Nephron (organoid): Measurements from ENCODE around the gene TCN2.
"Not testable (repeated sequence)": the region's sequence is repeated elsewhere in the genome, so short reads cannot be mapped to it uniquely, and the experiment has no call there.

Experiments
- H3K27ac Mint-ChIP-seq, 3 experiments: 2 replicates each; pipeline ENCODE4 v1.8.0; 2020; ENCODE audit warnings: mixed read lengths in 3 of 3, mild to moderate bottlenecking in 2 of 3, moderate library complexity in 1 of 3
- H3K27me3 Mint-ChIP-seq: 2 replicates; pipeline ENCODE4 v1.8.0; 2021; ENCODE audit warnings: low read depth, mild to moderate bottlenecking, moderate library complexity, mixed read lengths
- H3K36me3 Mint-ChIP-seq: 2 replicates; pipeline ENCODE4 v1.8.0; 2020; ENCODE audit warnings: low read depth, mixed read lengths
- H3K4me1 Mint-ChIP-seq: 2 replicates; pipeline ENCODE4 v1.8.0; 2020; ENCODE audit warnings: mixed read lengths
- H3K4me3 Mint-ChIP-seq, 3 experiments: 2 replicates each; pipeline ENCODE4 v1.8.0; 2020; ENCODE audit warnings: mild to moderate bottlenecking in 3 of 3, mixed read lengths in 3 of 3, moderate library complexity in 2 of 3
- H3K9me3 Mint-ChIP-seq: 2 replicates; pipeline ENCODE4 v1.8.0; 2020; ENCODE audit warnings: mixed read lengths
- TF ChIP-seq, protein P1 (sequence below), 3 experiments: fragments of 200-600 bp; sonication (generic); IDR thresholded peaks; one replicate each; pipeline ENCODE4 v1.5.0; 2021; ENCODE audit warnings: antibody characterized with exemption in 3 of 3; ENCODE audit not compliant: unreplicated experiment in 3 of 3

The TCN2 gene

DNA sequence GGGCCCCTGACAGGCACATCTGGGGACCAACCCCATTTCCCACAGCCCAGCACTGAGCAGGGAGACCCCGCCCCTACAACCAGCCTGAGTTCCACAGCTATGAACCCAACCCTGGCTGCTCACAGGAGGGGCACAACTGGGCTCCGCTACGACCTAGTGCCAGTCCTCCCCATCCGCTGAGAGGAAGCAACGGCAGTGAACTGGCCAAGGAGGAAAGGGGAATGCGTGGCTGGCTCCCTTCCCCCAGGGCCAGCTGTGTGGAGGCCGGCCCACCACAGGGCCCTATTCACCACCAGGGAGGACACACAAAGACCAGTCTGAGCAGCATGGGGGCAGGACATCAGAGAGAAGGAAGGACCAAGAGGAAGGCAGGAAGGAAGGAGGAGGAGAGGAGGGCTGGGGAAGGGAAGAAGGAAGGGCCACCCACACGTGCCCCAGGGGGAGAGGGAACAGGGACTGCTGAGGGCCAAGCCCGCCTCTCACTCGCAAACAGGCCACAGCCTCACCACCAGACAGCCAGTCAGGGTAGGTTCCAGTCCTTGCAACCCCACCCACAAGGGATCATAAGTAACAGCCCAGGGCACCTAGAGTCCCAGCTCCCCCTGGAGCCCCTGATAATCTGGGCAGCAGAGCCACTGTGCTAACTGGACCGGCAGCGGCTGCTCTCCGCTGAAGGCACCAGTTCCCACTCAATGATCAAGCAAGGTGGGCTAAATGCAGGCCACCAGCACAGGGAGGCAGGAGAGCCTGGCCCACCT lies 24.0 kb upstream of the TCN2 start:
- Mint-ChIP-seq H3K4me3 (no peak overlapping the region), H3K27me3 (no peaks in the 10 kb centered on the region), H3K4me1 (no peaks in the 10 kb centered on the region), H3K36me3 (peaks cover 45% of the 10 kb centered on the region), H3K27ac (no peak overlapping the region), H3K9me3 (no peaks in the 10 kb centered on the region)
- TF ChIP-seq, protein P1, sequence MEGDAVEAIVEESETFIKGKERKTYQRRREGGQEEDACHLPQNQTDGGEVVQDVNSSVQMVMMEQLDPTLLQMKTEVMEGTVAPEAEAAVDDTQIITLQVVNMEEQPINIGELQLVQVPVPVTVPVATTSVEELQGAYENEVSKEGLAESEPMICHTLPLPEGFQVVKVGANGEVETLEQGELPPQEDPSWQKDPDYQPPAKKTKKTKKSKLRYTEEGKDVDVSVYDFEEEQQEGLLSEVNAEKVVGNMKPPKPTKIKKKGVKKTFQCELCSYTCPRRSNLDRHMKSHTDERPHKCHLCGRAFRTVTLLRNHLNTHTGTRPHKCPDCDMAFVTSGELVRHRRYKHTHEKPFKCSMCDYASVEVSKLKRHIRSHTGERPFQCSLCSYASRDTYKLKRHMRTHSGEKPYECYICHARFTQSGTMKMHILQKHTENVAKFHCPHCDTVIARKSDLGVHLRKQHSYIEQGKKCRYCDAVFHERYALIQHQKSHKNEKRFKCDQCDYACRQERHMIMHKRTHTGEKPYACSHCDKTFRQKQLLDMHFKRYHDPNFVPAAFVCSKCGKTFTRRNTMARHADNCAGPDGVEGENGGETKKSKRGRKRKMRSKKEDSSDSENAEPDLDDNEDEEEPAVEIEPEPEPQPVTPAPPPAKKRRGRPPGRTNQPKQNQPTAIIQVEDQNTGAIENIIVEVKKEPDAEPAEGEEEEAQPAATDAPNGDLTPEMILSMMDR (IDR thresholded peaks at IDR 0.05; ENCODE audit: unreplicated experiment in 3 of 3): no peak

DNA sequence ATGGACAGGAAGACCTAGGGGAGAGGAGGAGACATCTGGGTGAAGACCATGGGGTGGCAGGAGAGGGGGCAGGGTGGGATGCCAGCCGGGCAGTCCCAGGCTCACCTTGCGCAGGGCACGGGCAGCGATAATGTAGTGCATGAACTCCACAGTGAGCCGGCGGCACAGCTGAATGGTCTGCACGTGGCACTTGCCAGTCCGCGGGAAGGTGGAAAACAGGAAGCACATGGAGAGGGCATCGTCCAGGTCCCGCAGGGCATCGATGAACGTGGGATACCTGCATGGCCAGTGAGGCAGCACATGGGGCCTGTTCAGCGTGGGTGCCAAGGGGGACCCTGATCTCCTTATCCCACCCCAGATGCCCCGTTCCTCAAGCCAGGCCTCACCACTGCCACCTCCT lies 22.5 kb upstream of the TCN2 start:
- Mint-ChIP-seq H3K27me3 (no peaks in the 10 kb centered on the region), H3K9me3 (no peaks in the 10 kb centered on the region), H3K4me1 (no peaks in the 10 kb centered on the region), H3K36me3 (peaks cover 40% of the 10 kb centered on the region), H3K4me3 (no peak overlapping the region), H3K27ac (no peak overlapping the region)
- TF ChIP-seq, protein P1 (IDR thresholded peaks at IDR 0.05; ENCODE audit: unreplicated experiment in 3 of 3): no peak

DNA sequence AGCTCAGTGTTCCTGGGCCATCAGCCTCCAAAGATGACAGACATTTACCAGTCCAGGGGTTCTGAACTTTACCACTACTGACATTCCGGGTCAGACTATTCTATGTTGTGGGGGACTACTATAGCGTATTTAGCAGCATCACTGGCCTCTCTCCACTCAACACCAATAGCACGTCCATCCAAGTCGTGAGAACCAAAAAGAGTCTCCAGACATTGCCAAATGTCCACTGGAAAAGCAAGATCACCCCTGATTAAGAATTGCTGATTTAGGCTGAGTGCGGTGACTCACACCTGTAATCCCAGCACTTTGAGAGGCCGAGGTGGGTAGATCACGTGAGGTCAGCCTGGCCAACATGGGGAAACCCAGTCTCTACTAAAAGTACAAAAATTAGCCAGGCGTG lies 20.6 kb upstream of the TCN2 start:
- no peak overlapping the region for H3K4me3 Mint-ChIP-seq
- no peaks in the 10 kb centered on the region for H3K27me3 Mint-ChIP-seq
- H3K36me3 Mint-ChIP-seq: peaks cover 32% of the 10 kb centered on the region
- no peak overlapping the region for H3K27ac Mint-ChIP-seq
- peaks cover 6% of the 10 kb centered on the region for H3K4me1 Mint-ChIP-seq
- H3K9me3 Mint-ChIP-seq: no peaks in the 10 kb centered on the region
- TF ChIP-seq, protein P1 (IDR thresholded peaks at IDR 0.05; ENCODE audit: unreplicated experiment in 3 of 3): no peak

DNA sequence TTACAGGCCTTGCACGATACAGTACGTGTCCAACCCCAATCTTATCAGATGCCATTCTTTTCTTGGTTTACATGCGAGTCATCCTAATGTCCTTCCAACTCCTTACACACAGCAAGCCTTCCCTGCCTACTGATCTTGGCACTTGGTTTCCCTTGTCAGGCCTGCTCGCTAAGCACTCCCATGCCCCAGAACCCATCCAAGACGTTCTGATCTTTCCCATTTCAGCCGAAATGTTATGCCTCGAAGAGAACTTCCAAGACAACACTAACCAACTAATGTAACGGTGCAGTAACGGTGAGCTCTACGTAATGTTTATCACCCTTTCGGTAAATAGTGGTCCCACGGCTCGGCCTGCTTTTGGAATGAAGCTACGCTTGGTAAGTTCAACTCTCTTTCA lies 15.8 kb upstream of the TCN2 start:
- Mint-ChIP-seq H3K27ac (no peak overlapping the region), H3K36me3 (peaks cover 17% of the 10 kb centered on the region), H3K4me3 (no peak overlapping the region), H3K4me1 (peaks cover 6% of the 10 kb centered on the region), H3K27me3 (peaks cover 9% of the 10 kb centered on the region), H3K9me3 (no peaks in the 10 kb centered on the region)
- TF ChIP-seq, protein P1 (IDR thresholded peaks at IDR 0.05; ENCODE audit: unreplicated experiment in 3 of 3): no peak

DNA sequence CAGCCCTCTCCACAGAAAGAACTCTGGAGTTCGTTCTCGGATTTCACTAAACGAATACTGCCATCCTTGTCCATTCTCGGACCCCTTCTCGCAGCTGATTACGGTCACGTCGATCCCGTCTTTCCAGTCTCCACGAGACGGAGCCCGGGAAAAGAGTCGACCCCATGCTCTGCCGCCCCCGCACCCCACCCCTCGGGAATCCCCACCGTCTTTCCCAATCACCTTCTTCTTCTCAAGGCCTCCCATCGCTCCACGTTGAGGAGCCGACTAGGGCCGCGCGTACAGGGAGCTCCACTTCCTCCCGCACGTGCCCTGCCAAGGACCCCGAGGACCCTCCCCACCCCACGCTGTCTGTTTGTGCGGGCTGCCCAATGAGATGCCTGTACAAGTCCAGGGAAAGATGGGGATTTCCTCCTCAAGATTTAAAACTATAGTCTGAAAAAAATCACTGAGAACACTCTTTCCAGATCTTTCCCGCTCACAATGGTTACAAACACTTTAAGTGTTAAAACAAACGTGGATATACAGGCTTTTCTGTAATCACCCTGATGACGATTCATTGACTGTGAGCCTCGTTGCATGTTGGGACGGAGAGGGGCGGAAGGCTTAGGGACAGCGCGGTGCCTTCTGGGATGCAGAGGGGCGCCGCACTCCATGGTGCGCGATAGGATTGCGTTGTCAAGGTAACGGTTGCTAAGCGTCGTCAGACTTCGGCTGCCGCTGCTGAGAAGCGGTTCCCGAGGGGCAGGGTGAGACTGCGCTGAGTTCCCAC lies 15.2 kb upstream of the TCN2 start, which contains the start of gene PES1:
PES1 (minus strand) TSS at position 323 of the 772 bp plus-strand sequence; CDS start at position 246, 77 bp downstream.
- TF ChIP-seq, protein P1 (IDR thresholded peaks at IDR 0.05; ENCODE audit: unreplicated experiment in 3 of 3): no peak
- no peak within 1 kb of the TSS for H3K4me3 Mint-ChIP-seq
- no peaks in the 10 kb centered on the region for H3K9me3 Mint-ChIP-seq
- peaks cover 6% of the 10 kb centered on the region for H3K4me1 Mint-ChIP-seq
- H3K27me3 Mint-ChIP-seq: peaks cover 9% of the 10 kb centered on the region
- no peak within 1 kb of the TSS for H3K27ac Mint-ChIP-seq
- H3K36me3 Mint-ChIP-seq: peaks cover 13% of the 10 kb centered on the region

DNA sequence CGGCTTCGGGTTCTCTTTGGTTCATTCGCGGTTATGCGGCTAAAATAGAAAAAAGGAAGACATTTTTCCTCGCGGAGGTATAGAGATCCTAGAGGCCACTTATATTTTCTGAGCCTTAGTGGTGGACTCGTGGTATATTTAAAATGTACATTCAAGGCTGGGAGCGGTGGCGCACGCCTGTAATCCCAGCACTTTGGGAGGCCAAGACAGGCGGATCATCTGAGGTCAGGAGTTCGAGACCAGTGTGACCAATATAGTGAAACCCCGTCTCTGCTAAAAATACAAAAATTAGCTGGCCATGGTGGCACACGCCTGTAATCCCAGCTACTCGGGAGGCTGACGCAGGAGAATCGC lies 14.6 kb upstream of the TCN2 start:
- H3K4me1 Mint-ChIP-seq, H3K36me3 Mint-ChIP-seq, H3K27ac Mint-ChIP-seq, H3K4me3 Mint-ChIP-seq, H3K9me3 Mint-ChIP-seq, H3K27me3 Mint-ChIP-seq: not testable (repeated sequence)
